ENCODE results near the gene PGAP2. TPM values are rescaled to one million over a fixed set of nuclear protein-coding genes. Genes with fewer than 3 reads are reported as not detected.

The PGAP2 gene
- total and polyA plus RNA-seq, 2 donors (not counting 1 experiment from before 2014, with no cell fraction given): 20.5 to 47.1 TPM

GRCh38 chr11:3832816-3833215, 24.5 kb downstream of the PGAP2 start:
- ChIA-PET POLR2A (no interaction called here), CTCF (interaction anchor here (1.0 to 28.7 kb wide), 5 partner anchors 8 to 240 kb away, joined by 3 to 662 read pairs (median 5); partner anchors contain the start of gene STIM1)
- Mint-ChIP-seq H3K27me3 (no peaks in the 10 kb centered on the region), H3K27ac (peak overlapping the region; percentile 77), H3K4me3 (peak overlapping the region; percentile 35), H3K9me3 (ENCODE audit: insufficient read depth) (no peaks in the 10 kb centered on the region), H3K4me1 (peaks cover 75% of the 10 kb centered on the region)
- H4K20me1 ChIP-seq (ENCODE audit: control insufficient read depth, insufficient read depth, low read length, poor library complexity, severe bottlenecking): peaks cover 78% of the 10 kb centered on the region
- no peak overlapping the region for H3K4me3 ChIP-seq (ENCODE audit: control extremely low read depth in 1 of 5, extremely low read depth in 1 of 5, insufficient read depth in 1 of 5, low read depth in 2 of 5, low read length in 4 of 5)
- no peaks in the 10 kb centered on the region for H3K9me3 ChIP-seq (ENCODE audit: control extremely low read depth in 1 of 3, control insufficient read depth in 2 of 3, insufficient read depth in 1 of 3, low read length in 2 of 3)
- no peak overlapping the region for H3K4me2 ChIP-seq (replicated peaks; ENCODE audit: low read depth, low read length, poor library complexity, severe bottlenecking)
- TF ChIP-seq CTCF (IDR thresholded peaks at IDR 0.05): no peak
- TF ChIP-seq EZH2 (IDR thresholded peaks at IDR 0.05; ENCODE audit: borderline replicate concordance, insufficient read depth, low read depth, low read length, poor library complexity, severe bottlenecking): no peak
- H3K27me3 ChIP-seq (replicated peaks in 1 of 4; ENCODE audit: control extremely low read depth in 1 of 4, control insufficient read depth in 3 of 4, insufficient read depth in 4 of 4, low read length in 3 of 4): no peaks in the 10 kb centered on the region
- H3K4me1 ChIP-seq (ENCODE audit: control insufficient read depth in 2 of 2, insufficient read depth in 2 of 2, low read length in 2 of 2): peaks cover 64 to 73% of the 10 kb centered on the region in 2 donors
- H3K9ac ChIP-seq (ENCODE audit: low read length): no peak overlapping the region
- H3K36me3 ChIP-seq (replicated peaks in 1 of 2; ENCODE audit: control extremely low read depth in 1 of 2, control insufficient read depth in 1 of 2, extremely low read depth in 1 of 2, insufficient read depth in 2 of 2, low read length in 1 of 2): peaks cover 4 to 48% of the 10 kb centered on the region in 2 experiments
- H3K27ac ChIP-seq (ENCODE audit: low read length in 2 of 2): peak overlapping the region in 1 of 2 donors; percentile 66
- intact Hi-C loops (cut with micrococcal nuclease): no loop called here
- ATAC-seq (ENCODE audit: low read depth): no peak
- peaks cover 93% of the 10 kb centered on the region for H3K79me2 ChIP-seq (ENCODE audit: control insufficient read depth, insufficient read depth, low read length)
- no peak overlapping the region for H2AFZ ChIP-seq (ENCODE audit: insufficient read depth, low read depth, low read length, poor library complexity, severe bottlenecking)
- WGBS (ENCODE audit: insufficient coverage): 100% methylated on average over 2 of the region's 2 CpGs
- no peak for DNase-seq

DNA sequence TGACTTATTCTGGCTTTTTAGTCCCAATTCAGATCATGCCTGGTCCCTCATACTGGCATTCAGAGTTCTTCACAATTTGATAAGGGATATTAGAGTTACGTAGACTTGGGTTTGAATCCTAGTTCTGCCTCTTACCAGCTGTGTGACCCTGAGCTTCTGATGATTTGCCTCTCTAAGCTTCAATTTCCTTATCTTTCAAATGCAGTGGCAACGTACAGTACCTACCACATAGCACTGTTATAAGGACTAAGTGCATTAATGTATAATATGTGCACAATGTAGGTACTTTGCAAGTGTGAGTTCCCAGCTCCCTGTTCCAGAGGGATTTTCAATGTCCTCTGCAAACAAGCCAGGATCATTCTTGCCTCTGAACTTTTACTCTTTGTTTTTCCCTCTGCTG, 25.1 kb downstream of the PGAP2 start:
- DNase-seq (no peak), ATAC-seq (ENCODE audit: low read depth) (no peak)
- Histone ChIP-seq H4K20me1 (ENCODE audit: control insufficient read depth, insufficient read depth, low read length, poor library complexity, severe bottlenecking) (peaks cover 79% of the 10 kb centered on the region), H3K36me3 (replicated peaks in 1 of 2; ENCODE audit: control extremely low read depth in 1 of 2, control insufficient read depth in 1 of 2, extremely low read depth in 1 of 2, insufficient read depth in 2 of 2, low read length in 1 of 2) (peaks cover 4 to 44% of the 10 kb centered on the region in 2 experiments), H3K9ac (ENCODE audit: low read length) (no peak overlapping the region), H3K4me3 (ENCODE audit: control extremely low read depth in 1 of 5, extremely low read depth in 1 of 5, insufficient read depth in 1 of 5, low read depth in 2 of 5, low read length in 4 of 5) (no peak overlapping the region), H3K4me2 (replicated peaks; ENCODE audit: low read depth, low read length, poor library complexity, severe bottlenecking) (no peak overlapping the region), H2AFZ (ENCODE audit: insufficient read depth, low read depth, low read length, poor library complexity, severe bottlenecking) (no peak overlapping the region), H3K27me3 (replicated peaks in 1 of 4; ENCODE audit: control extremely low read depth in 1 of 4, control insufficient read depth in 3 of 4, insufficient read depth in 4 of 4, low read length in 3 of 4) (no peaks in the 10 kb centered on the region), H3K27ac (ENCODE audit: low read length in 2 of 2) (no peak overlapping the region), H3K9me3 (ENCODE audit: control extremely low read depth in 1 of 3, control insufficient read depth in 2 of 3, insufficient read depth in 1 of 3, low read length in 2 of 3) (no peaks in the 10 kb centered on the region), H3K4me1 (ENCODE audit: control insufficient read depth in 2 of 2, insufficient read depth in 2 of 2, low read length in 2 of 2) (peaks cover 70 to 80% of the 10 kb centered on the region in 2 donors), H3K79me2 (ENCODE audit: control insufficient read depth, insufficient read depth, low read length) (peaks cover 97% of the 10 kb centered on the region)
- ChIA-PET CTCF (interaction anchor here (1.0 to 28.7 kb wide), 5 partner anchors 8 to 239 kb away, joined by 3 to 662 read pairs (median 5); partner anchors contain the start of gene STIM1), POLR2A (no interaction called here)
- Mint-ChIP-seq H3K4me3 (no peak overlapping the region), H3K27ac (peak overlapping the region; percentile 71), H3K4me1 (peaks cover 76% of the 10 kb centered on the region), H3K27me3 (no peaks in the 10 kb centered on the region), H3K9me3 (ENCODE audit: insufficient read depth) (no peaks in the 10 kb centered on the region)
- no peak for TF ChIP-seq CTCF (IDR thresholded peaks at IDR 0.05)
- TF ChIP-seq EZH2 (IDR thresholded peaks at IDR 0.05; ENCODE audit: borderline replicate concordance, insufficient read depth, low read depth, low read length, poor library complexity, severe bottlenecking): no peak
- no CpG with 5 or more reads among the region's 2 CpGs for WGBS (ENCODE audit: insufficient coverage)
- intact Hi-C loops (cut with micrococcal nuclease): no loop called here

Data from B cell (primary cell).